Measurements from ENCODE around the gene SVBP. TPM values are rescaled to one million over a fixed set of nuclear protein-coding genes. Genes with fewer than 3 reads are reported as not detected.

The SVBP gene
- total RNA-seq, 1 experiment from 2014 or later: 32.6 TPM

DNA sequence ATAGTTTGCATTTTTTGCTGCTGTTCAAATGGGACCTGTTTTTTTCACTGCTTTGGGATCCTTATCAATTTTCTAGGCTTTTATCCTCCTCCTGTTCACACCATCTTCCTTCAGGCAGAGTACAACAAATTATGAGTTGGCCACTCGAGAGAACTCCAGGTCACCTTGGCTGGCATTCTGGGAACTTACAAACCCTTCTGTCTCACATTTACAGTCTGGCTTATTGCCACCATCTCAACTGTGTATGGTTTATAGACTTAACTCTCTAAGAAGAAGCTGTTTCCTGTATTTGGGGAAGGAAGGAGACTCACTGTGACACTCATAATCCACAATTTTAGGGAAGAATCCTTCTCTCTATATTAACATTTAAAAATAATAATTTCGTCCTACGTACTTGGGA is 23.8 kb upstream of the SVBP start:
- Histone ChIP-seq H3K9me3 (ENCODE audit: insufficient read depth, low read depth) (no peaks in the 10 kb centered on the region), H3K4me3 (no peak overlapping the region), H3K27me3 (ENCODE audit: insufficient read depth, low read depth) (no peaks in the 10 kb centered on the region), H3K27ac (no peak overlapping the region), H3K9me2 (ENCODE audit: insufficient read depth) (no peaks in the 10 kb centered on the region), H2AFZ (no peak overlapping the region), H3K4me2 (no peak overlapping the region), H3K36me3 (ENCODE audit: low read depth) (no peaks in the 10 kb centered on the region), H3K79me2 (ENCODE audit: low read depth) (no peaks in the 10 kb centered on the region), H4K20me1 (ENCODE audit: insufficient read depth) (no peaks in the 10 kb centered on the region), H3F3A (ENCODE audit: insufficient read depth, low read depth) (peaks cover 13% of the 10 kb centered on the region; the same call in 1 of the 2 replicates), H3K4me1 (replicated peaks; ENCODE audit: insufficient read depth) (peaks cover 10% of the 10 kb centered on the region; the same call in 1 of the 2 replicates)
- ChIA-PET POLR2A (ENCODE audit: unreplicated experiment) (no interaction called here), CTCF (interaction anchor here (0.5 kb wide), 1 partner anchor 491 kb away, joined by 3 read pairs; no protein-coding TSS in a partner anchor)
- no peak for DNase-seq
- intact Hi-C loops (cut with micrococcal nuclease; ENCODE audit: unreplicated experiment): no loop called here
- no peak for TF ChIP-seq CTCF (conservative IDR thresholded peaks at IDR 0.05)
- TF ChIP-seq EZH2 (IDR thresholded peaks at IDR 0.05; ENCODE audit: low read depth): no peak
- BruUV-seq (replicated peaks): no TSS peak

DNA sequence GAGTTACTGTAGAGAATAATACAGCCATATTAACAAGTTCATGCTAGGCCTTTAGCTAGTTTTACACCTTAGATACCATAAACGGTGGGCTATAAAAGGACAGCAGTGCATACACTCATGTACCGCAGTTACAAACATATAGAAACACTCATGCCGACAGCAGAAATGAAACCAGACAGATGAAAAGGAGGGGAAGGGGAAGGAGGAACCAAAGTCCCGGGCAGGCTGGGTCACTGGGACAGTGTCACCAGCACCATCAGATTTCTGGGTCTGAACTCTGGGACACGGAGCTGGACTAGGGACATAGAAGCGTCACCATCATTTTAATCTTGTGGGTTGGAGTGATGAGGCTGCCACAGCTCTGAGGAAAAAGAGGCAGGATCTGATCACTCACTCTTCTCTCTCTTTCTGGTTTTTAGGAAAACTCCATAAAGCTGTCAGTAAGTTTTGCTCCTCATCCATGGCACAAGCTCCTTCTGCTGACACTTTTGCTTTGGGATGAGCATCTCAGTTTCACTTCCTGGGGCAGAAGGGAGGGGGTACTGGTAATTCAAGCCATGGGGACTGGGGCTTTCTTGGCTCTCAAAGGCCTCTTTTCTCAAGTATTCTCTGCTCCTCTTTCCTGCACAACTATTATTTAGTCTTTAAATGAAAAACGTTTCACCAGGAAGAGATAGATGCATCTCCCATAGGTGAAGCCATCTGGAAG is 21.4 kb upstream of the SVBP start:
- H3K4me1 ChIP-seq (replicated peaks; ENCODE audit: insufficient read depth): no peaks in the 10 kb centered on the region
- H2AFZ ChIP-seq: no peak overlapping the region
- no peaks in the 10 kb centered on the region for H3F3A ChIP-seq (ENCODE audit: insufficient read depth, low read depth)
- no peaks in the 10 kb centered on the region for H3K9me2 ChIP-seq (ENCODE audit: insufficient read depth)
- no TSS peak for BruUV-seq (replicated peaks)
- H3K36me3 ChIP-seq (ENCODE audit: low read depth): no peaks in the 10 kb centered on the region
- no peaks in the 10 kb centered on the region for H3K79me2 ChIP-seq (ENCODE audit: low read depth)
- no peaks in the 10 kb centered on the region for H4K20me1 ChIP-seq (ENCODE audit: insufficient read depth)
- intact Hi-C loops (cut with micrococcal nuclease; ENCODE audit: unreplicated experiment): no loop called here
- CTCF ChIA-PET: interaction anchor here (0.5 kb wide), 1 partner anchor 546 kb away, joined by 4 read pairs; no protein-coding TSS in a partner anchor
- H3K9me3 ChIP-seq (ENCODE audit: insufficient read depth, low read depth): no peaks in the 10 kb centered on the region
- no peak overlapping the region for H3K27ac ChIP-seq
- POLR2A ChIA-PET (ENCODE audit: unreplicated experiment): interaction anchor here (0.6 kb wide), 1 partner anchor 369 kb away, joined by 3 read pairs; no protein-coding TSS in a partner anchor
- no peak overlapping the region for H3K4me2 ChIP-seq
- H3K27me3 ChIP-seq (ENCODE audit: insufficient read depth, low read depth): no peaks in the 10 kb centered on the region
- no peak for DNase-seq
- H3K4me3 ChIP-seq: no peak overlapping the region
- TF ChIP-seq EZH2 (IDR thresholded peaks at IDR 0.05; ENCODE audit: low read depth): no peak
- no peak for TF ChIP-seq CTCF (conservative IDR thresholded peaks at IDR 0.05)

DNA sequence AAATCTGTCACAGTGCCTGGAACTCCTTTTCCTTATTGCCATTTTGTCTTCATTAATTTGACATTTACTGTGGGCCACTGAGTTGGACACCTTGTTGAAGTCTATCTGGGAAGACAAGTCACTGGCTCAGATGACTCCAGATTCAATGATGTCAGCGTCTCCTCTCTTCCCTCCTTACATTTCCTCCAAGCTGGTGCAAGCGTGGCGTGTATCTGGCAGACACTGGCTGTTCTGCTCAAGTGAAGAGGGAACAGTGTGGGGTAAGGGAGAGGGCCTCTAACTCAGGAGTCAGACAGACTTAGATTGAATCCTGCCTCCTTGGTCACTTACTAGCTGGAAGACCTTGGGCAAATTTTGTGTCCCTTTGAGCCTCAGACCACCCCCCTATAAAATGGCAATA is 20.5 kb upstream of the SVBP start:
- no peaks in the 10 kb centered on the region for H3K27me3 ChIP-seq (ENCODE audit: insufficient read depth, low read depth)
- no peak overlapping the region for H3K27ac ChIP-seq
- no peaks in the 10 kb centered on the region for H3K9me2 ChIP-seq (ENCODE audit: insufficient read depth)
- no peaks in the 10 kb centered on the region for H3F3A ChIP-seq (ENCODE audit: insufficient read depth, low read depth)
- H3K79me2 ChIP-seq (ENCODE audit: low read depth): no peaks in the 10 kb centered on the region
- CTCF ChIA-PET: no interaction called here
- DNase-seq: no peak
- no peak overlapping the region for H3K4me3 ChIP-seq
- no peak overlapping the region for H3K4me2 ChIP-seq
- H2AFZ ChIP-seq: no peak overlapping the region
- H3K4me1 ChIP-seq (replicated peaks; ENCODE audit: insufficient read depth): no peaks in the 10 kb centered on the region
- H4K20me1 ChIP-seq (ENCODE audit: insufficient read depth): no peaks in the 10 kb centered on the region
- intact Hi-C loops (cut with micrococcal nuclease; ENCODE audit: unreplicated experiment): no loop called here
- TF ChIP-seq CTCF (conservative IDR thresholded peaks at IDR 0.05) (no peak), EZH2 (IDR thresholded peaks at IDR 0.05; ENCODE audit: low read depth) (no peak)
- H3K36me3 ChIP-seq (ENCODE audit: low read depth): no peaks in the 10 kb centered on the region
- POLR2A ChIA-PET (ENCODE audit: unreplicated experiment): interaction anchor here (0.6 kb wide), 1 partner anchor 370 kb away, joined by 3 read pairs; no protein-coding TSS in a partner anchor
- BruUV-seq (replicated peaks): no TSS peak
- no peaks in the 10 kb centered on the region for H3K9me3 ChIP-seq (ENCODE audit: insufficient read depth, low read depth)

Measured in PC-9 (cell line).